Endothelial cell of umbilical vein (primary cell): ENCODE data around the gene NLRP5. TPM values are rescaled to one million over a fixed set of nuclear protein-coding genes. Genes with fewer than 3 reads are reported as not detected.

ENCODE experiments used
- BruUV-seq: library from RNA; stranded (reverse); fragments of 400-500 nt; replicated peaks from 2 replicates; lab custom pipeline; 2021; lab: Mats Ljungman, UMichigan
- CTCF ChIA-PET: fragments of 300-600, 350-600 bp; sonication (Branson Sonifier 250); formaldehyde crosslinking; loops from one replicate; lab custom pipeline; 2021; ENCODE audit warnings: antibody characterized with exemption, inconsistent platforms; lab: Charles Lee
- POLR2A ChIA-PET: fragments of 300-600, 350-600 bp; sonication (Branson Sonifier 250); formaldehyde crosslinking; loops from one replicate; lab custom pipeline; 2021; ENCODE audit warnings: antibody characterized with exemption, inconsistent platforms; lab: Charles Lee
- DNase-seq: peaks from one replicate; pipeline ENCODE4 v3.0.0-alpha.2; 2011; ENCODE audit warnings: low read depth, low spot score
- FAIRE-seq: peaks from 2 replicates; lab custom pipeline; 2011; peaks lifted over from hg19 to GRCh38; lab: Jason Lieb, UNC
- H2AFZ ChIP-seq: 2 replicates; pipeline ENCODE4 v1.6.0; 2012; ENCODE audit warnings: low read depth, low read length, control low read depth, inconsistent platforms
- H3K27ac ChIP-seq: 2 replicates; pipeline ENCODE4 v1.5.1; 2011; ENCODE audit warnings: low read depth, mild to moderate bottlenecking, control low read depth, low read length, moderate library complexity; ENCODE audit not compliant: insufficient read depth
- H3K27me3 ChIP-seq, 2 experiments: 2 replicates each; pipeline versions ENCODE4 v1.6.0 to v1.6.1; 2011; ENCODE audit warnings: low read length in 2 of 2, mixed read lengths in 1 of 2; ENCODE audit not compliant: control insufficient read depth in 2 of 2, insufficient read depth in 2 of 2
- H3K36me3 ChIP-seq, 2 experiments: 2 replicates in 1 of 2; 3 replicates in 1 of 2; pipeline ENCODE4 v1.5.1; 2011; ENCODE audit warnings: low read length in 2 of 2, mild to moderate bottlenecking in 1 of 2, moderate library complexity in 1 of 2; ENCODE audit not compliant: control insufficient read depth in 2 of 2, insufficient read depth in 2 of 2; ENCODE audit errors: extremely low read depth in 1 of 2
- H3K4me1 ChIP-seq: 3 replicates; pipeline ENCODE4 v1.5.1; 2011; ENCODE audit warnings: mild to moderate bottlenecking, low read length; ENCODE audit not compliant: control insufficient read depth, insufficient read depth; ENCODE audit errors: extremely low read depth
- H3K4me2 ChIP-seq: 2 replicates; pipeline ENCODE4 v1.6.1; 2011; ENCODE audit warnings: low read length, control low read depth, mixed read lengths; ENCODE audit not compliant: insufficient read depth
- H3K4me3 ChIP-seq, 3 experiments: fragments of 200-600 bp in 1 of 3; sonication (generic), shearing (Covaris generic) in 1 of 3; replicated peaks in 1 of 3; 2 replicates each; pipeline ENCODE4 v1.5.1; 2011 to 2016; ENCODE audit warnings: control low read depth in 3 of 3, low read length in 3 of 3, mild to moderate bottlenecking in 2 of 3, inconsistent platforms in 1 of 3, low read depth in 1 of 3, moderate library complexity in 1 of 3; ENCODE audit not compliant: insufficient read depth in 1 of 3
- H3K79me2 ChIP-seq: 2 replicates; pipeline ENCODE4 v1.6.0; 2012; ENCODE audit warnings: low read length, inconsistent platforms; ENCODE audit not compliant: control insufficient read depth, insufficient read depth
- H3K9ac ChIP-seq: replicated peaks from 2 replicates; pipeline ENCODE3; 2011; ENCODE audit warnings: low read length, control low read depth; ENCODE audit not compliant: insufficient read depth; ENCODE audit errors: extremely low read depth
- H3K9me1 ChIP-seq: replicated peaks from 3 replicates; pipeline ENCODE4 v1.6.0; 2011; ENCODE audit warnings: mild to moderate bottlenecking, low read length; ENCODE audit not compliant: control insufficient read depth, insufficient read depth; ENCODE audit errors: extremely low read depth
- H3K9me3 ChIP-seq: replicated peaks from 2 replicates; pipeline ENCODE4 v1.5.1; 2012; ENCODE audit warnings: low read length, inconsistent platforms; ENCODE audit not compliant: control insufficient read depth, insufficient read depth
- H4K20me1 ChIP-seq: replicated peaks from 2 replicates; pipeline ENCODE3; 2011; ENCODE audit warnings: mild to moderate bottlenecking, low read length; ENCODE audit not compliant: control insufficient read depth, insufficient read depth; ENCODE audit errors: extremely low read depth
- CTCF ChIP-seq, 2 donors: IDR thresholded peaks; 1 replicate in 1 of 2; 2 replicates in 1 of 2; pipeline ENCODE4 v1.5.1; 2011; ENCODE audit warnings: low read length in 2 of 2, mild to moderate bottlenecking in 2 of 2, moderate library complexity in 2 of 2, control low read depth in 1 of 2, inconsistent platforms in 1 of 2, low read depth in 1 of 2; ENCODE audit not compliant: insufficient read depth in 1 of 2; ENCODE audit errors: extremely low read depth in 1 of 2
- EZH2 ChIP-seq: IDR thresholded peaks from 2 replicates; pipeline ENCODE4 v1.6.1; 2012; ENCODE audit warnings: borderline replicate concordance, low read depth, mild to moderate bottlenecking, moderate library complexity, low read length, inconsistent platforms; ENCODE audit not compliant: severe bottlenecking
- FOS ChIP-seq: IDR thresholded peaks from 2 replicates; pipeline ENCODE4 v1.6.1; 2011; ENCODE audit warnings: mild to moderate bottlenecking, low read length, moderate library complexity, borderline replicate concordance; ENCODE audit not compliant: insufficient read depth
- GATA2 ChIP-seq: IDR thresholded peaks from 2 replicates; pipeline ENCODE4 v1.7.0; 2011; ENCODE audit warnings: low read depth, mild to moderate bottlenecking, moderate library complexity, mixed read lengths, low read length; ENCODE audit not compliant: insufficient read length, insufficient read depth
- JUN ChIP-seq: IDR thresholded peaks from 2 replicates; pipeline ENCODE4 v1.6.1; 2011; ENCODE audit warnings: borderline replicate concordance, low read depth; ENCODE audit not compliant: insufficient read length, insufficient read depth
- MYC ChIP-seq: IDR thresholded peaks from one replicate; pipeline ENCODE4 v1.6.1; 2011; ENCODE audit warnings: mild to moderate bottlenecking, low read depth, low read length
- POLR2A ChIP-seq: IDR thresholded peaks from 2 replicates; pipeline ENCODE4 v1.6.1; 2012; ENCODE audit warnings: low read depth, mild to moderate bottlenecking, control low read depth, low read length
- POLR2AphosphoS5 ChIP-seq: IDR thresholded peaks from 2 replicates; pipeline ENCODE4 v1.6.1; 2012; ENCODE audit warnings: low read depth, mild to moderate bottlenecking, control low read depth, low read length, moderate library complexity; ENCODE audit not compliant: insufficient read depth
- dilution Hi-C: fragments of 300-500 bp; cut with MboI; formaldehyde crosslinking; loops from one replicate; pipeline ENCODE4 v1.15.0; 2019; ENCODE audit warnings: low sequenced_read_pairs; ENCODE audit not compliant: extremely low pct_ligation_motif_present
- intact Hi-C: fragments of 100-400 bp; cut with micrococcal nuclease; formaldehyde crosslinking; loops from one replicate; pipeline ENCODE4 v1.10.0; 2022
- polyA plus RNA-seq, 4 experiments: library from polyadenylated mRNA; depleted of rRNA in 3 of 4; stranded (reverse) in 3 of 4; unstranded in 1 of 4; fragments of >200 nt; gene quantifications; 2 replicates each; pipeline versions ENCODE4 v1.2.1 to v1.2.3, GENCODE V29; 2011 to 2012; ENCODE audit warnings: missing spikeins in 1 of 4
- total RNA-seq: library from RNA; stranded (reverse); gene quantifications from 2 replicates; pipeline ENCODE4 v1.2.3, GENCODE V29; 2021
- TF ChIP-seq, protein P1 (sequence below): IDR thresholded peaks from 2 replicates; pipeline ENCODE4 v1.6.1; 2011; ENCODE audit not compliant: insufficient read depth, insufficient read length

Gene NLRP5
- total and polyA plus RNA-seq, 2 donors (not counting 3 experiments of a cell fraction or from before 2014, with no cell fraction given) = not detected

DNA sequence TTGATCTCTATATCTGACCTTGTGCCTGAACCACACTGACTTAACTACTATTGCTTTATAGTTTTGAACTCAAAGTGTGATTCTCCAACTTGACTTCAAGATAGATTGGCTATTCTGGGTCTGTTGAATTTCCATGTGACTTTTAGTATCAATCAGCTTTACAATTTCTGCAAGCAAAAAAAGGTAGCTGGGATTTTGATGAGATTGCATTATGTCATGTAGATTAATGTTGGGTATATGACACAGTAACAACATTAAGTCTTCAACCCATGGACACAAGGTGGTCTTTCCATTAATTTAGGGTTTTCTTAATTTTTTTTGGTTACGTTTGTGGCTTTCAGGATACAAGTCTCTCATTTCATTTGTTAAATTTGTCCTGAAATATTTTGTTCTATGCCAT lies 28.2 kb downstream of the NLRP5 start:
- no TSS peak for BruUV-seq
- Histone ChIP-seq H3K36me3 (no peaks in the 10 kb centered on the region), H3K27ac (no peak overlapping the region), H3K9ac (no peak overlapping the region), H3K4me2 (no peak overlapping the region), H2AFZ (no peak overlapping the region), H4K20me1 (no peaks in the 10 kb centered on the region), H3K27me3 (no peaks in the 10 kb centered on the region), H3K9me3 (peaks cover under 1% of the 10 kb centered on the region), H3K4me1 (no peaks in the 10 kb centered on the region), H3K4me3 (no peak overlapping the region), H3K79me2 (no peaks in the 10 kb centered on the region), H3K9me1 (no peaks in the 10 kb centered on the region)
- intact Hi-C loops = no loop called here
- POLR2A ChIA-PET = no interaction called here
- FAIRE-seq (no peak), DNase-seq (no peak)
- TF ChIP-seq CTCF (IDR thresholded peaks at IDR 0.05; ENCODE audit: extremely low read depth in 1 of 2, insufficient read depth in 1 of 2, low read depth in 1 of 2, low read length in 2 of 2) (no peak), FOS (no peak), POLR2AphosphoS5 (no peak), EZH2 (no peak), JUN (no peak)
- CTCF ChIA-PET = no interaction called here
- dilution Hi-C loops = no loop called here

DNA sequence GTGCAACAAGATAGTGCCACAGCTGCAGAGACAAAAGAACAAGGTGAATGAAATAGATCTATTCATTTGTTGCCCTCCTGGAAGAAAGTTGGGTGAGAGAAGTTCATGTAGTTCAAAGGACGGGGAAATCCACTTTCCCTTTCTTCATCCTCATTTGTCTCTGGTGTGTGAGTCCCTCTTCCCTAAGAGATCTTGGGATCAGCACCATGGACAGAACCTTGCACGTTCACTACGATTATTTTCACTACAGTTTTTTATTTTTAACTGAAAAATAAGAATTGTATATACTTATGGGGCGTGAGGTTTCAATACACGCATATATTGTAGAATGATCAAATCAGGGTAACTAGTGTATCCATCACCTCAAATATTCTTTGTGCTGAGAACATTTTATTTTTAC lies 29.2 kb downstream of the NLRP5 start:
- Histone ChIP-seq H3K9me3 (no peaks in the 10 kb centered on the region), H3K27ac (no peak overlapping the region), H3K4me2 (no peak overlapping the region), H4K20me1 (no peaks in the 10 kb centered on the region), H3K4me1 (no peaks in the 10 kb centered on the region), H3K9ac (no peak overlapping the region), H3K36me3 (no peaks in the 10 kb centered on the region), H3K4me3 (no peak overlapping the region), H3K79me2 (no peaks in the 10 kb centered on the region), H3K9me1 (no peaks in the 10 kb centered on the region), H3K27me3 (no peaks in the 10 kb centered on the region), H2AFZ (no peak overlapping the region)
- dilution Hi-C loops (no loop called here), intact Hi-C loops (no loop called here)
- no peak for TF ChIP-seq POLR2AphosphoS5
- no peak for TF ChIP-seq CTCF (IDR thresholded peaks at IDR 0.05; ENCODE audit: extremely low read depth in 1 of 2, insufficient read depth in 1 of 2, low read depth in 1 of 2, low read length in 2 of 2)
- TF ChIP-seq GATA2 = no peak
- TF ChIP-seq EZH2 = no peak
- TF ChIP-seq, protein P1, sequence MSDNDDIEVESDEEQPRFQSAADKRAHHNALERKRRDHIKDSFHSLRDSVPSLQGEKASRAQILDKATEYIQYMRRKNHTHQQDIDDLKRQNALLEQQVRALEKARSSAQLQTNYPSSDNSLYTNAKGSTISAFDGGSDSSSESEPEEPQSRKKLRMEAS = no peak
- no peak for TF ChIP-seq POLR2A
- no peak for TF ChIP-seq FOS
- no peak for TF ChIP-seq JUN
- no peak for TF ChIP-seq MYC
- ChIA-PET CTCF (no interaction called here), POLR2A (no interaction called here)
- no TSS peak for BruUV-seq
- DNase-seq = no peak
- no peak for FAIRE-seq
